ENCODE measurements around the gene PARP14. TPM values are rescaled to one million over a fixed set of nuclear protein-coding genes. Genes with fewer than 3 reads are reported as not detected.
A peak's percentile ranks its signal among the peaks of the same experiment; 100 is the strongest.
"Not testable (repeated sequence)": the region's sequence is repeated elsewhere in the genome, so short reads cannot be mapped to it uniquely, and the experiment has no call there.

The PARP14 gene
- total RNA-seq, 2 experiments from 2014 or later: 29.0 to 31.6 TPM

- peak overlapping the region; percentile 93 for H3K4me3 ChIP-seq (ENCODE audit: low read length)
- H3K9me3 Mint-ChIP-seq: no peaks in the 10 kb centered on the region
- peaks cover 46% of the 10 kb centered on the region for H3K4me1 ChIP-seq (ENCODE audit: insufficient read depth, low read length)
- POLR2A ChIA-PET: interaction anchor here (0.9 to 5.3 kb wide), 15 partner anchors 98 to 1134 kb away, joined by 3 to 94 read pairs (median 5); partner anchors contain the start of genes DTX3L, FAM162A, HSPBAP1 and KPNA1
- H3K36me3 ChIP-seq (ENCODE audit: insufficient read depth, low read length): peaks cover 11% of the 10 kb centered on the region
- ATAC-seq (ENCODE audit: poor library complexity): peak; percentile 12
- TF ChIP-seq, protein P1, sequence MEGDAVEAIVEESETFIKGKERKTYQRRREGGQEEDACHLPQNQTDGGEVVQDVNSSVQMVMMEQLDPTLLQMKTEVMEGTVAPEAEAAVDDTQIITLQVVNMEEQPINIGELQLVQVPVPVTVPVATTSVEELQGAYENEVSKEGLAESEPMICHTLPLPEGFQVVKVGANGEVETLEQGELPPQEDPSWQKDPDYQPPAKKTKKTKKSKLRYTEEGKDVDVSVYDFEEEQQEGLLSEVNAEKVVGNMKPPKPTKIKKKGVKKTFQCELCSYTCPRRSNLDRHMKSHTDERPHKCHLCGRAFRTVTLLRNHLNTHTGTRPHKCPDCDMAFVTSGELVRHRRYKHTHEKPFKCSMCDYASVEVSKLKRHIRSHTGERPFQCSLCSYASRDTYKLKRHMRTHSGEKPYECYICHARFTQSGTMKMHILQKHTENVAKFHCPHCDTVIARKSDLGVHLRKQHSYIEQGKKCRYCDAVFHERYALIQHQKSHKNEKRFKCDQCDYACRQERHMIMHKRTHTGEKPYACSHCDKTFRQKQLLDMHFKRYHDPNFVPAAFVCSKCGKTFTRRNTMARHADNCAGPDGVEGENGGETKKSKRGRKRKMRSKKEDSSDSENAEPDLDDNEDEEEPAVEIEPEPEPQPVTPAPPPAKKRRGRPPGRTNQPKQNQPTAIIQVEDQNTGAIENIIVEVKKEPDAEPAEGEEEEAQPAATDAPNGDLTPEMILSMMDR (IDR thresholded peaks at IDR 0.05): no peak
- H3K27ac Mint-ChIP-seq: peak overlapping the region; percentile 96
- H3K4me1 Mint-ChIP-seq (ENCODE audit: low read depth): peaks cover 58% of the 10 kb centered on the region
- CTCF ChIA-PET: interaction anchor here (0.6 to 3.2 kb wide), 13 partner anchors 8 to 1133 kb away, joined by 3 to 45 read pairs (median 5); partner anchors contain the start of genes DTX3L, FAM162A, KPNA1 and PARP9
- peaks cover 22% of the 10 kb centered on the region for H3K36me3 Mint-ChIP-seq (ENCODE audit: low read depth)
- intact Hi-C loops (cut with DNase I, micrococcal nuclease): loop anchor here (1.0 to 10.0 kb wide), 10 partner anchors 120 to 1134 kb away; partner anchors contain the start of genes EAF2 (in 1 of the 2), FAM162A (in 1 of the 2), HACD2 (in 1 of the 2) and HCLS1 (in 1 of the 2)
- H3K27me3 Mint-ChIP-seq: no peaks in the 10 kb centered on the region
- H3K27ac ChIP-seq (ENCODE audit: low read depth in 1 of 2, low read length in 2 of 2): peak overlapping the region; percentile 88 to 91
- H3K4me3 Mint-ChIP-seq: peak overlapping the region; percentile 93
- peak in 3 of 14 experiments; percentile 20 to 39 (median 22) for DNase-seq
- no peaks in the 10 kb centered on the region for H3K27me3 ChIP-seq (ENCODE audit: control insufficient read depth in 1 of 2, insufficient read depth in 2 of 2, low read length in 2 of 2)
- no peaks in the 10 kb centered on the region for H3K9me3 ChIP-seq (ENCODE audit: control insufficient read depth in 1 of 2, insufficient read depth in 1 of 2, low read length in 2 of 2)
Measured at GRCh38 chr3:122679882-122680474, 661 bp upstream of the PARP14 start.

DNA sequence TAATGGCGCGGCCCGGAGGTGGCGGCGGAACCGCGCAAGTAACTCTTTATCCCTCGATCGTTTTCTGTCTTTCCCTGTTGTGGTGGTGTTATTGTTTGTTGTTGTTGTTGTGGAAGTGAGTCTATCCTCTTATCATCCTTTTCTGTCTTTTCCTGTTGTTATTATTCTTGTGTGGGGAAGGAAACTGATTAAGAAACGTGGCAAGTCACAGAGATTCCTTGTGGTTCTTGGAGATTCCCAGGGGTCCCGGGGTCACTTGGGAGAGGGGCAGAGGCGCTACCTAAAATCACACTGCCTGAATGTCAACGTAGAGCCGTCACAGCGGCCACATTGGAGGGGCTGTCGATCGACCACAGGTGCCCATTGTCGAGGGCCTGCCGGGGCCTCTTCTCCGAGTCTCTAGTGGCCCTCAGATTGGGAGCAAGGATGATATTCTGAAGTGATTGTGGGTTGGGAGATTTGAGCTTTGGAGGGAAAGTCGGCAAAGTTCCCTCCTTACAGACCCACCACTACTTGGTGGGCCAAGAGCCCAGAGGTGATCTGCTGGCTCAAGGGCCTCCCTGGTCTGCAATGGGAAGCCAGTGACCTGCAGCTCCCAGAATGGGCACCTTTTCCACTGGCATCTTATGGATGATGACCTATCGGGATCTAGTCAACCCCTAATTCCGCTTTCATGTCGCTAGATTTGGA is 790 bp downstream of the PARP14 start:
- Mint-ChIP-seq H3K4me1 (ENCODE audit: low read depth) (peaks cover 58% of the 10 kb centered on the region), H3K9me3 (no peaks in the 10 kb centered on the region), H3K36me3 (ENCODE audit: low read depth) (peaks cover 26% of the 10 kb centered on the region), H3K4me3 (peak overlapping the region; percentile 93), H3K27ac (peak overlapping the region; percentile 96), H3K27me3 (no peaks in the 10 kb centered on the region)
- intact Hi-C loops (cut with DNase I, micrococcal nuclease): loop anchor here (2.0 to 10.0 kb wide), 4 partner anchors 297 to 1017 kb away; partner anchors contain the start of genes EAF2 (in 1 of the 2), FAM162A (in 1 of the 2), HACD2 (in 1 of the 2) and HCLS1 (in 1 of the 2)
- ATAC-seq (ENCODE audit: poor library complexity) (no peak), DNase-seq (peak in 3 of 14 experiments; percentile 17 to 21 (median 20))
- Histone ChIP-seq H3K4me1 (ENCODE audit: insufficient read depth, low read length) (peaks cover 46% of the 10 kb centered on the region), H3K9me3 (ENCODE audit: control insufficient read depth in 1 of 2, insufficient read depth in 1 of 2, low read length in 2 of 2) (no peaks in the 10 kb centered on the region), H3K27ac (ENCODE audit: low read depth in 1 of 2, low read length in 2 of 2) (peak overlapping the region; percentile 24 to 43), H3K4me3 (ENCODE audit: low read length) (peak overlapping the region; percentile 93), H3K36me3 (ENCODE audit: insufficient read depth, low read length) (peaks cover 14% of the 10 kb centered on the region), H3K27me3 (ENCODE audit: control insufficient read depth in 1 of 2, insufficient read depth in 2 of 2, low read length in 2 of 2) (no peaks in the 10 kb centered on the region)
- POLR2A ChIA-PET: interaction anchor here (1.0 to 5.3 kb wide), 8 partner anchors 104 to 1136 kb away, joined by 3 to 94 read pairs (median 14); partner anchors contain the start of genes DTX3L, FAM162A, HSPBAP1 and KPNA1
- TF ChIP-seq, protein P1 (IDR thresholded peaks at IDR 0.05): no peak
- CTCF ChIA-PET: interaction anchor here (2.8 to 3.2 kb wide), 2 partner anchors 266 to 289 kb away, joined by 8 to 16 read pairs; partner anchors contain the start of gene WDR5B

GRCh38 chr3:122681974-122682409 is 1.4 kb downstream of the PARP14 start:
- ATAC-seq (ENCODE audit: poor library complexity): no peak
- Mint-ChIP-seq H3K36me3 (ENCODE audit: low read depth) (peaks cover 26% of the 10 kb centered on the region), H3K27ac (peak overlapping the region; percentile 96), H3K4me3 (peak overlapping the region; percentile 93), H3K9me3 (no peaks in the 10 kb centered on the region), H3K27me3 (no peaks in the 10 kb centered on the region), H3K4me1 (ENCODE audit: low read depth) (peaks cover 64% of the 10 kb centered on the region)
- CTCF ChIA-PET: no interaction called here
- H3K36me3 ChIP-seq (ENCODE audit: insufficient read depth, low read length): peaks cover 14% of the 10 kb centered on the region
- TF ChIP-seq, protein P1 (IDR thresholded peaks at IDR 0.05): no peak
- intact Hi-C loops (cut with DNase I, micrococcal nuclease): loop anchor here (2.0 to 10.0 kb wide), 4 partner anchors 297 to 1017 kb away; partner anchors contain the start of genes EAF2 (in 1 of the 2), FAM162A (in 1 of the 2), HACD2 (in 1 of the 2) and HCLS1 (in 1 of the 2)
- POLR2A ChIA-PET: interaction anchor here (3.2 kb wide), 1 partner anchor 298 kb away, joined by 22 read pairs; the partner anchor contains the start of genes FAM162A and MIX23
- no peaks in the 10 kb centered on the region for H3K9me3 ChIP-seq (ENCODE audit: control insufficient read depth in 1 of 2, insufficient read depth in 1 of 2, low read length in 2 of 2)
- peak overlapping the region; percentile 93 for H3K4me3 ChIP-seq (ENCODE audit: low read length)
- peaks cover 47% of the 10 kb centered on the region for H3K4me1 ChIP-seq (ENCODE audit: insufficient read depth, low read length)
- peak in 1 of 14 experiments; percentile 14 for DNase-seq
- H3K27me3 ChIP-seq (ENCODE audit: control insufficient read depth in 1 of 2, insufficient read depth in 2 of 2, low read length in 2 of 2): no peaks in the 10 kb centered on the region
- H3K27ac ChIP-seq (ENCODE audit: low read depth in 1 of 2, low read length in 2 of 2): peak overlapping the region in 1 of 2 donors; percentile 24

- intact Hi-C loops (cut with DNase I, micrococcal nuclease): loop anchor here in 1 of 2 experiments (10.0 kb wide), 3 partner anchors 848 to 1018 kb away; partner anchors contain the start of genes EAF2, HACD2, HCLS1 and IQCB1
- peak overlapping the region; percentile 96 for H3K27ac Mint-ChIP-seq
- DNase-seq: peak in 2 of 14 experiments; percentile 48 to 49
Measured at GRCh38 chr3:122682778-122683411, 2.3 kb downstream of the PARP14 start.

More at GRCh38 chr3:122682778-122683411, 2.3 kb downstream of the PARP14 start:
- H3K27me3 ChIP-seq (ENCODE audit: control insufficient read depth in 1 of 2, insufficient read depth in 2 of 2, low read length in 2 of 2); H3K27me3 Mint-ChIP-seq; ATAC-seq (ENCODE audit: poor library complexity); H3K9me3 ChIP-seq (ENCODE audit: control insufficient read depth in 1 of 2, insufficient read depth in 1 of 2, low read length in 2 of 2); H3K9me3 Mint-ChIP-seq; H3K27ac ChIP-seq (ENCODE audit: low read depth in 1 of 2, low read length in 2 of 2); H3K4me3 ChIP-seq (ENCODE audit: low read length): not testable (repeated sequence)
- peaks cover 14% of the 10 kb centered on the region for H3K36me3 ChIP-seq (ENCODE audit: insufficient read depth, low read length)
- Mint-ChIP-seq H3K4me3 (peak overlapping the region; percentile 93), H3K4me1 (ENCODE audit: low read depth) (peaks cover 71% of the 10 kb centered on the region), H3K36me3 (ENCODE audit: low read depth) (peaks cover 26% of the 10 kb centered on the region)
- H3K4me1 ChIP-seq (ENCODE audit: insufficient read depth, low read length): peaks cover 53% of the 10 kb centered on the region
- ChIA-PET CTCF (interaction anchor here (0.8 kb wide), 1 partner anchor 299 kb away, joined by 3 read pairs; the partner anchor contains the start of gene FAM162A), POLR2A (interaction anchor here (1.4 kb wide), 1 partner anchor 299 kb away, joined by 4 read pairs; the partner anchor contains the start of gene FAM162A)
